ENCODE results near the gene HNRNPF.

GRCh38 chr10:43424416-43424815 is 15.4 kb upstream of the HNRNPF start:
- TF ChIP-seq MAX (IDR thresholded peaks at IDR 0.05) (no peak), YY1 (IDR thresholded peaks at IDR 0.05; ENCODE audit: low read depth) (no peak), REST (IDR thresholded peaks at IDR 0.05; ENCODE audit: low read depth) (no peak), EGR1 (IDR thresholded peaks at IDR 0.05) (no peak), CREB1 (IDR thresholded peaks at IDR 0.05; ENCODE audit: low read depth) (no peak), CEBPB (IDR thresholded peaks at IDR 0.05) (peak; percentile 35; the same call in 1 of the 2 replicates), EP300 (IDR thresholded peaks at IDR 0.05; ENCODE audit: borderline replicate concordance) (no peak), RAD21 (IDR thresholded peaks at IDR 0.05; ENCODE audit: low read depth) (no peak), TAF1 (IDR thresholded peaks at IDR 0.05; ENCODE audit: low read depth) (no peak), TCF12 (IDR thresholded peaks at IDR 0.05; ENCODE audit: low read depth) (no peak), FOXM1 (IDR thresholded peaks at IDR 0.05; ENCODE audit: borderline replicate concordance, low read depth) (no peak)

Data from Ishikawa (cell line).